ENCODE measurements around the gene SETD1B. TPM values are rescaled to one million over a fixed set of nuclear protein-coding genes. Genes with fewer than 3 reads are reported as not detected.

The SETD1B gene
- total and polyA plus RNA-seq, 2 experiments from 2014 or later = 2.5 to 3.8 TPM

GRCh38 chr12:121778567-121779421, 25.0 kb upstream of the SETD1B start:
- Histone ChIP-seq H3K4me1 (ENCODE audit: insufficient read depth) (peaks cover 8% of the 10 kb centered on the region), H3K4me3 (no peak overlapping the region), H3K9me2 (replicated peaks; ENCODE audit: insufficient read depth) (no peaks in the 10 kb centered on the region), H3K9me3 (ENCODE audit: low read depth) (no peaks in the 10 kb centered on the region), H3K36me3 (replicated peaks; ENCODE audit: insufficient read depth, low read depth) (no peaks in the 10 kb centered on the region), H4K20me1 (ENCODE audit: insufficient read depth, poor library complexity, severe bottlenecking) (peaks cover 3% of the 10 kb centered on the region), H2AFZ (no peak overlapping the region), H3K27ac (no peak overlapping the region), H3K27me3 (no peaks in the 10 kb centered on the region), H3K4me2 (no peak overlapping the region), H3K79me2 (peaks cover 15% of the 10 kb centered on the region)
- DNase-seq (ENCODE audit: low spot score) = no peak
- TF ChIP-seq EZH2phosphoT487 (IDR thresholded peaks at IDR 0.05; ENCODE audit: low read depth, severe bottlenecking, unreplicated experiment) (no peak), CTCF (IDR thresholded peaks at IDR 0.05; ENCODE audit: poor library complexity) (no peak), EZH2 (IDR thresholded peaks at IDR 0.05; ENCODE audit: borderline replicate concordance) (no peak)
- 92% methylated on average over 17 of the region's 17 CpGs for WGBS (ENCODE audit: low lambda C conversion rate, missing lambda C conversion rate)

GRCh38 chr12:121779422-121779895, 24.4 kb upstream of the SETD1B start:
- H3K36me3 ChIP-seq (replicated peaks; ENCODE audit: insufficient read depth, low read depth) = no peaks in the 10 kb centered on the region
- WGBS (ENCODE audit: low lambda C conversion rate, missing lambda C conversion rate) = 95% methylated on average over 17 of the region's 17 CpGs
- H3K27me3 ChIP-seq = no peaks in the 10 kb centered on the region
- no peak for DNase-seq (ENCODE audit: low spot score)
- no peak overlapping the region for H3K4me2 ChIP-seq
- H3K27ac ChIP-seq = no peak overlapping the region
- no peak overlapping the region for H3K4me3 ChIP-seq
- no peak overlapping the region for H2AFZ ChIP-seq
- H3K4me1 ChIP-seq (ENCODE audit: insufficient read depth) = peaks cover 11% of the 10 kb centered on the region
- no peaks in the 10 kb centered on the region for H3K9me3 ChIP-seq (ENCODE audit: low read depth)
- H3K79me2 ChIP-seq = peaks cover 21% of the 10 kb centered on the region
- peaks cover 3% of the 10 kb centered on the region for H4K20me1 ChIP-seq (ENCODE audit: insufficient read depth, poor library complexity, severe bottlenecking)
- no peak for TF ChIP-seq EZH2 (IDR thresholded peaks at IDR 0.05; ENCODE audit: borderline replicate concordance)
- TF ChIP-seq EZH2phosphoT487 (IDR thresholded peaks at IDR 0.05; ENCODE audit: low read depth, severe bottlenecking, unreplicated experiment) = no peak
- no peaks in the 10 kb centered on the region for H3K9me2 ChIP-seq (replicated peaks; ENCODE audit: insufficient read depth)

DNA sequence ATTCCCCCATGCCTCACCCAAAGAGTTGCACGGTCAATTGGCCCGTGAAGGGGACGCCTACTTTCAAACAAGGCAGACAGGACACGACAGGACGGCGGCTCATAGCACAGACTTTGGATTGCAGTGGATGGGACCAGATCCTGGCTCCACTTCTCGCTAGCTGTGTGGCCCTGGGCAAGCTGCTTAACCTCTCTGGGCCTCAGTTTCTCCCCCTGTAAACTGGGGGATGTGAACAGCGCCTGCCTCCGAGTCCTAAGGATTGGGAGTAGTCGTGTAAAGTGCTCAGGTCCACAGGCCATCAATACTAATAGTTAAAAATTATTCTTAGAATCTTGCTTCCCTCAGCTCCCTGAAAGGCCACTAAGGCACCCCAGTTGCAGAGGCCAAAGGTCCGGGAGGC, 23.4 kb upstream of the SETD1B start:
- Histone ChIP-seq H3K9me2 (replicated peaks; ENCODE audit: insufficient read depth) (no peaks in the 10 kb centered on the region), H3K4me1 (ENCODE audit: insufficient read depth) (peaks cover 11% of the 10 kb centered on the region), H3K4me3 (no peak overlapping the region), H3K9me3 (ENCODE audit: low read depth) (no peaks in the 10 kb centered on the region), H2AFZ (no peak overlapping the region), H3K79me2 (peaks cover 25% of the 10 kb centered on the region), H3K36me3 (replicated peaks; ENCODE audit: insufficient read depth, low read depth) (no peaks in the 10 kb centered on the region), H4K20me1 (ENCODE audit: insufficient read depth, poor library complexity, severe bottlenecking) (peaks cover 3% of the 10 kb centered on the region), H3K27ac (no peak overlapping the region), H3K27me3 (no peaks in the 10 kb centered on the region), H3K4me2 (no peak overlapping the region)
- DNase-seq (ENCODE audit: low spot score) = no peak
- 94% methylated on average over 11 of the region's 11 CpGs for WGBS (ENCODE audit: low lambda C conversion rate, missing lambda C conversion rate)
- TF ChIP-seq CTCF (IDR thresholded peaks at IDR 0.05; ENCODE audit: poor library complexity) = no peak
- no peak for TF ChIP-seq EZH2phosphoT487 (IDR thresholded peaks at IDR 0.05; ENCODE audit: low read depth, severe bottlenecking, unreplicated experiment)
- no peak for TF ChIP-seq EZH2 (IDR thresholded peaks at IDR 0.05; ENCODE audit: borderline replicate concordance)

DNA sequence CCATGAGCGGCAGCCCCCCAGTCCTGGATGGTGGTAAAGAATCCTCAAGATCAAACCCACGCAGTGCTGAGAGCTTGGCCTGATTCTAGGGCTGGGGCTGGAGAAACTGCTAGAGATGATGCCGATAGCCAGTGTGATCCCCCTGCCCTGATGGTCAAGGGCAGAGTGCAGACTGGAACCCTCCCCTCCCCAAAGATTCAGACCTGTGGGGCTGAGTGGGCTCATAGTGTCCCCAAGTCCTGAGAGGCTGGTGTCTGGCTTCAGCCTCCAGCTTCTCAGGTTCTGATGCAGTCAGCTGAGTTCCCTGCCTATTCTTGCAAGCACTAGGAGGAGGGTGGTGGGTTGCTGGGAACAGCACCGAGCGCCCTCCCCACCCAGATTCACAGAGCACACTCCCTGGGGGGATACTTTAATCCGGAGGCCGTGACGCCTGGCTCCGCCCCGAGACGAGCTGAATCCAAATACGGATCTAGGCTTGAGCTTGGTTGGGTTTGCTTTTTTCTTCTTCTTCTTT, 22.3 kb upstream of the SETD1B start:
- Histone ChIP-seq H3K27me3 (no peaks in the 10 kb centered on the region), H3K36me3 (replicated peaks; ENCODE audit: insufficient read depth, low read depth) (no peaks in the 10 kb centered on the region), H3K79me2 (peaks cover 25% of the 10 kb centered on the region), H2AFZ (no peak overlapping the region), H3K9me2 (replicated peaks; ENCODE audit: insufficient read depth) (no peaks in the 10 kb centered on the region), H3K27ac (peak overlapping the region; percentile 52), H3K4me1 (ENCODE audit: insufficient read depth) (peaks cover 11% of the 10 kb centered on the region), H3K4me2 (peak overlapping the region; percentile 60), H3K9me3 (ENCODE audit: low read depth) (no peaks in the 10 kb centered on the region), H3K4me3 (no peak overlapping the region), H4K20me1 (ENCODE audit: insufficient read depth, poor library complexity, severe bottlenecking) (peaks cover 3% of the 10 kb centered on the region)
- no peak for DNase-seq (ENCODE audit: low spot score)
- 57% methylated on average over 12 of the region's 12 CpGs for WGBS (ENCODE audit: low lambda C conversion rate, missing lambda C conversion rate)
- no peak for TF ChIP-seq CTCF (IDR thresholded peaks at IDR 0.05; ENCODE audit: poor library complexity)
- TF ChIP-seq EZH2 (IDR thresholded peaks at IDR 0.05; ENCODE audit: borderline replicate concordance) = no peak
- TF ChIP-seq EZH2phosphoT487 (IDR thresholded peaks at IDR 0.05; ENCODE audit: low read depth, severe bottlenecking, unreplicated experiment) = no peak
